Prostate gland (tissue), 2 donors: ENCODE results near the gene FAM83B. TPM values are rescaled to one million over a fixed set of nuclear protein-coding genes. Genes with fewer than 3 reads are reported as not detected.

ENCODE experiments used
- DNase-seq: peaks from one replicate; pipeline ENCODE4 v3.0.0-alpha.2; 2019; ENCODE audit warnings: low spot score
- H3K27ac ChIP-seq, 2 donors: fragments of 200-600 bp; sonication (generic); 2 replicates each; pipeline ENCODE4 v1.5.1; 2017 to 2019
- H3K27me3 ChIP-seq: fragments of 200-600 bp; sonication (generic); replicated peaks from 2 replicates; pipeline ENCODE4 v1.5.1; 2019; ENCODE audit not compliant: insufficient read depth
- H3K36me3 ChIP-seq, 2 donors: fragments of 200-600 bp; sonication (generic); 1 replicate in 1 of 2; 2 replicates in 1 of 2; pipeline versions ENCODE4 v1.5.1 to v1.8.1; 2017 to 2019
- H3K4me1 ChIP-seq: fragments of 200-600 bp; sonication (generic); replicated peaks from 2 replicates; pipeline ENCODE4 v1.5.1; 2019
- H3K4me3 ChIP-seq, 2 donors: fragments of 200-600 bp; sonication (generic); 2 replicates each; pipeline ENCODE4 v1.5.1; 2017 to 2019
- H3K9me3 ChIP-seq: fragments of 200-600 bp; sonication (generic); 2 replicates; pipeline ENCODE4 v1.5.1; 2017
- POLR2A ChIP-seq: fragments of 450-650 bp; IDR thresholded peaks from one replicate; pipeline ENCODE4 v1.6.1; 2016; ENCODE audit warnings: antibody characterized with exemption, mild to moderate bottlenecking
- POLR2AphosphoS5 ChIP-seq: sonication (generic); formaldehyde crosslinking; IDR thresholded peaks from one replicate; pipeline ENCODE4 v1.6.1; 2017; ENCODE audit warnings: antibody characterized with exemption
- WGBS: methylation state at CpG from one replicate; pipeline ENCODE4 v1.1.5; 2018; 5-methylcytosine and 5-hydroxymethylcytosine counted together
- intact Hi-C: fragments of 100-400 bp; cut with DNase I; formaldehyde crosslinking; loops from one replicate; pipeline ENCODE4 v1.14.2; 2022
- total RNA-seq, 2 donors: library from RNA; depleted of rRNA; stranded (reverse); fragments of >200 nt; gene quantifications; one replicate each; pipeline ENCODE4 v1.1.0, GENCODE V29; 2016
- TF ChIP-seq, protein P1 (sequence below), 4 experiments: fragments of 200-600 bp in 2 of 4; fragments of 450-650 bp in 2 of 4; sonication (generic) in 2 of 4; IDR thresholded peaks; 1 replicate in 3 of 4; 2 replicates in 1 of 4; pipeline ENCODE4 v1.5.1; 2016 to 2019; ENCODE audit warnings: antibody characterized with exemption in 4 of 4, mild to moderate bottlenecking in 2 of 4, moderate library complexity in 2 of 4

Gene FAM83B
- total RNA-seq, 2 donors from 2014 or later = 4.0 to 14.3 TPM

GRCh38 chr6:54802775-54803634, 43.6 kb upstream of the FAM83B start:
- no peaks in the 10 kb centered on the region for H3K9me3 ChIP-seq
- intact Hi-C loops = no loop called here
- 77% methylated on average over 5 of the region's 5 CpGs for WGBS
- DNase-seq = no peak
- no peak overlapping the region for H3K4me3 ChIP-seq
- no peaks in the 10 kb centered on the region for H3K4me1 ChIP-seq
- no peaks in the 10 kb centered on the region for H3K36me3 ChIP-seq
- TF ChIP-seq POLR2A (no peak), POLR2AphosphoS5 (no peak)
- TF ChIP-seq, protein P1, sequence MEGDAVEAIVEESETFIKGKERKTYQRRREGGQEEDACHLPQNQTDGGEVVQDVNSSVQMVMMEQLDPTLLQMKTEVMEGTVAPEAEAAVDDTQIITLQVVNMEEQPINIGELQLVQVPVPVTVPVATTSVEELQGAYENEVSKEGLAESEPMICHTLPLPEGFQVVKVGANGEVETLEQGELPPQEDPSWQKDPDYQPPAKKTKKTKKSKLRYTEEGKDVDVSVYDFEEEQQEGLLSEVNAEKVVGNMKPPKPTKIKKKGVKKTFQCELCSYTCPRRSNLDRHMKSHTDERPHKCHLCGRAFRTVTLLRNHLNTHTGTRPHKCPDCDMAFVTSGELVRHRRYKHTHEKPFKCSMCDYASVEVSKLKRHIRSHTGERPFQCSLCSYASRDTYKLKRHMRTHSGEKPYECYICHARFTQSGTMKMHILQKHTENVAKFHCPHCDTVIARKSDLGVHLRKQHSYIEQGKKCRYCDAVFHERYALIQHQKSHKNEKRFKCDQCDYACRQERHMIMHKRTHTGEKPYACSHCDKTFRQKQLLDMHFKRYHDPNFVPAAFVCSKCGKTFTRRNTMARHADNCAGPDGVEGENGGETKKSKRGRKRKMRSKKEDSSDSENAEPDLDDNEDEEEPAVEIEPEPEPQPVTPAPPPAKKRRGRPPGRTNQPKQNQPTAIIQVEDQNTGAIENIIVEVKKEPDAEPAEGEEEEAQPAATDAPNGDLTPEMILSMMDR (IDR thresholded peaks at IDR 0.05) = no peak
- no peaks in the 10 kb centered on the region for H3K27me3 ChIP-seq
- H3K27ac ChIP-seq = no peak overlapping the region

DNA sequence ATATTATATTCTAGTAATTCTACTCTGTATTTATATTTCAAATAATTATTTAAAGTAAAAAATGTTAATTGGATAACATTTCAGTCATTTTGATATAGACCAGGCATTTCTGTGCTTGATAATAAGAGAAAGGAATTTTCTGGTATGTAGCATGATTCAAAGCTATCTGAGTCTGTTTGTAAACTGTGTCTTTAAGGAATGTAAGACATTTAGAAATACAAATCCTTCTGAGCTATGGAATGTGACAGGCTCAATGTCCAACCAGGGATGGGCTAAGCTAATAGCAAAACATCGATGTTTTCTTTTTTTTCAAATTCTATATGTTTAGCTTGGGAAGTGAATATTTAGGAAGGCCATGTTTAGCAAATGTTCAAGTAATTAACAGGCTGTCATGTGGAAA, 41.5 kb upstream of the FAM83B start:
- no peak for DNase-seq
- Histone ChIP-seq H3K9me3 (no peaks in the 10 kb centered on the region), H3K27ac (no peak overlapping the region), H3K27me3 (no peaks in the 10 kb centered on the region), H3K4me1 (no peaks in the 10 kb centered on the region), H3K4me3 (no peak overlapping the region), H3K36me3 (no peaks in the 10 kb centered on the region)
- TF ChIP-seq, protein P1 (IDR thresholded peaks at IDR 0.05) = no peak
- TF ChIP-seq POLR2A (no peak), POLR2AphosphoS5 (no peak)
- intact Hi-C loops = no loop called here
- 51% methylated on average over 1 of the region's 1 CpG for WGBS

DNA sequence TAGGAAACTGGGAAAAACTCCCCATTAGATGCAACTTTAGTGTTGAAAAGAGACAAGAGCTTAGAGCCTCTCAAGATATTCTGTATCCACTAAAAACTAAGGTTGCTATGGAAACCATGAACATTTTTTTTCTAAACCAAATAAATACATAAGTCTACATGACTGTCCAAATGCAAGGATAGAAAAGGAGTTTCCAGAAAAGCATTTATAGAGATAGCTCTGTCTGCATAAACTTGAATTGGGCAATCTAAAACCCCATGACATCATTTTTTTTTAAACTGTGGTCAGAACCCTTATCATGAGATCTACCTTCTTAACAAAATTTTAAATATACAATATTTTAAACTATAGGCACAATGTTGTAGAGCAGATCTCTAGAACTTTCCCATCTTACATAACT, 36.4 kb upstream of the FAM83B start:
- no peak for DNase-seq
- no peak overlapping the region for H3K4me3 ChIP-seq
- H3K36me3 ChIP-seq = no peaks in the 10 kb centered on the region
- H3K4me1 ChIP-seq = no peaks in the 10 kb centered on the region
- no peaks in the 10 kb centered on the region for H3K27me3 ChIP-seq
- H3K9me3 ChIP-seq = no peaks in the 10 kb centered on the region
- H3K27ac ChIP-seq = no peak overlapping the region
- intact Hi-C loops = no loop called here
- TF ChIP-seq, protein P1 (IDR thresholded peaks at IDR 0.05) = no peak
- TF ChIP-seq POLR2A = no peak
- no peak for TF ChIP-seq POLR2AphosphoS5

- Histone ChIP-seq H3K4me1 (no peaks in the 10 kb centered on the region), H3K9me3 (no peaks in the 10 kb centered on the region), H3K27ac (no peak overlapping the region), H3K4me3 (no peak overlapping the region), H3K27me3 (no peaks in the 10 kb centered on the region), H3K36me3 (no peaks in the 10 kb centered on the region)
- intact Hi-C loops = no loop called here
- 42% methylated on average over 3 of the region's 3 CpGs for WGBS
- TF ChIP-seq, protein P1 (IDR thresholded peaks at IDR 0.05) = no peak
- TF ChIP-seq POLR2A = no peak
- no peak for TF ChIP-seq POLR2AphosphoS5
- DNase-seq = no peak
These were observed 32.7 kb upstream of the FAM83B start for GRCh38 chr6:54813892-54814291.

DNA sequence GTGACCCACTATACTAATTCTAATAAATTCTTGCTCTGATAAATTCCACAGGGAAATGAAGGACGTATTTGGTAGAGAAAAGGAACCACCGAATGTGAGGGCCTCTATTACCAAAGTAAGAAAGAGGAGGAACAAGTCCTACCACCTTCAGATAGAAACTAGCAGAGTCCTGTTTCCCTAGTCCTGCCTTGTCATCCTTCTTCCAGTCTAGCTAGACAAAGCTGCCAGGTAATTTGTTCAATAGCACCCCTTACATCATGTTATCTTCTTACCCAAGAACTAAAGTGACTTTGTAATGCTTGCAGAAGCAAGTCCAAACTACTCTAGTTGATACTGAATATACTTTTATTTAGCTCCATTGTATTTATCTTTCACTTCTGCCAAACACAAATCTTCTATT, 29.3 kb upstream of the FAM83B start:
- H3K9me3 ChIP-seq = no peaks in the 10 kb centered on the region
- intact Hi-C loops = no loop called here
- no peaks in the 10 kb centered on the region for H3K27me3 ChIP-seq
- DNase-seq = no peak
- H3K4me1 ChIP-seq = no peaks in the 10 kb centered on the region
- 33% methylated on average over 2 of the region's 2 CpGs for WGBS
- no peak for TF ChIP-seq POLR2AphosphoS5
- no peak for TF ChIP-seq POLR2A
- TF ChIP-seq, protein P1 (IDR thresholded peaks at IDR 0.05) = no peak
- no peak overlapping the region for H3K27ac ChIP-seq
- H3K4me3 ChIP-seq = no peak overlapping the region
- no peaks in the 10 kb centered on the region for H3K36me3 ChIP-seq
